Glomerular visceral epithelial cell (primary cell): ENCODE data around the gene HCN3.
"Not testable (repeated sequence)": the region's sequence is repeated elsewhere in the genome, so short reads cannot be mapped to it uniquely, and the experiment has no call there.

ENCODE experiments used
- DNase-seq: peaks from one replicate; pipeline ENCODE4 v3.0.0-alpha.2; 2016; ENCODE audit errors: extremely low spot score

Gene HCN3

DNA sequence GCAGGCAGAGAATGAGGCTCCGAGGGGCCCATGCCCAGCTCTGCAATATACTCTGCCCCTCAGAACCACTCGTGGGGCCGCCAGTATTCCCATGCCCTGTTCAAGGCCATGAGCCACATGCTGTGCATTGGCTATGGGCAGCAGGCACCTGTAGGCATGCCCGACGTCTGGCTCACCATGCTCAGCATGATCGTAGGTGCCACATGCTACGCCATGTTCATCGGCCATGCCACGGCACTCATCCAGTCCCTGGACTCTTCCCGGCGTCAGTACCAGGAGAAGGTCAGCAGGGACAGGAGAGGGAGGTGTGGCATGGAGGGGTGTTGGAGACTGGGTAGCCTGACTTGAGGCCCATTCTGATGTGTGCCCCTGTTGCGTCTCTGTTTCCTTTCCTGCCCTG, 7.2 kb downstream of the HCN3 start:
- no peak for DNase-seq

DNA sequence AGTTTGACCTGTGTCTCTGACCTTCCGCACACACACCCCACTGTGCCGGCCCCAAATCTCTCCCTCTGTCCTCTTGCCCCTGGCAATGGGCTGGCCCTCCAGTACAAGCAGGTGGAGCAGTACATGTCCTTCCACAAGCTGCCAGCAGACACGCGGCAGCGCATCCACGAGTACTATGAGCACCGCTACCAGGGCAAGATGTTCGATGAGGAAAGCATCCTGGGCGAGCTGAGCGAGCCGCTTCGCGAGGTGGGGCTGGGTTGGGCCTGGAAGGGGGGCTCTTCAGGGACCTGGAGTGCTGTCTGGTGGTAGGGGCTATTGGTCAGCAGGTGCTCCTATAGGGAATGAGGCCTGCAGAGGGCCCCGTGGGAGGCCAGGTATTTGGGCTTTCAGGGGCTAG, 7.8 kb downstream of the HCN3 start:
- no peak for DNase-seq

DNA sequence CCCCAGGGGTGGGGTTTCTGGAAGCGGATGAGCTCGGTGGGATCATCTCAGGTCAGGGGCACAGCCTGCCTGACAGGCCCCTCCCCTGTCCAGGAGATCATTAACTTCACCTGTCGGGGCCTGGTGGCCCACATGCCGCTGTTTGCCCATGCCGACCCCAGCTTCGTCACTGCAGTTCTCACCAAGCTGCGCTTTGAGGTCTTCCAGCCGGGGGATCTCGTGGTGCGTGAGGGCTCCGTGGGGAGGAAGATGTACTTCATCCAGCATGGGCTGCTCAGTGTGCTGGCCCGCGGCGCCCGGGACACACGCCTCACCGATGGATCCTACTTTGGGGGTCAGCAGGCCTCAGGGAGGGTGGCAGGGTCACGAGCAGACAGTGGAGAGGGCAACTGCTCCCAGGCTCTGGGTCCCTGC, 8.4 kb downstream of the HCN3 start:
- DNase-seq, result no peak

DNA sequence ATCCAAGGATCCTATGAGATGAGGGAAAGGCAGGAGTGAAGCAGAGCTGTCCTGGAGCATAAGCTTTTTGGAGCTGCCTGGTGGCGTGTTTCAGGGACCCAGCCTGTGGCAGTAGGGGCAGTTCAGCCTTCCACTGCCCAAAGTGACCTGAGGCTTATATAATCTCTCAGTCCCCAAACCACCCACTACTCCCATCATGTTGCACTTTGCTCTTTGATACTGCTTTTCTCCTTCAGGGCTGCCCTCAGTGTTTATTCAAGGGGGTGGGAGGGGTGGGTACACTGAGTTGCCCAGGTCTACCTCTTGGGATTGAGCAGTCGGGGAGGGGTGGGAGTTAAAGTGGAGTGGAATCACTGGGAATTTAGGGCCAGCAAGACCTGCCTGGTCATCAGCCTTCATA, 9.3 kb downstream of the HCN3 start:
- no peak for DNase-seq

DNA sequence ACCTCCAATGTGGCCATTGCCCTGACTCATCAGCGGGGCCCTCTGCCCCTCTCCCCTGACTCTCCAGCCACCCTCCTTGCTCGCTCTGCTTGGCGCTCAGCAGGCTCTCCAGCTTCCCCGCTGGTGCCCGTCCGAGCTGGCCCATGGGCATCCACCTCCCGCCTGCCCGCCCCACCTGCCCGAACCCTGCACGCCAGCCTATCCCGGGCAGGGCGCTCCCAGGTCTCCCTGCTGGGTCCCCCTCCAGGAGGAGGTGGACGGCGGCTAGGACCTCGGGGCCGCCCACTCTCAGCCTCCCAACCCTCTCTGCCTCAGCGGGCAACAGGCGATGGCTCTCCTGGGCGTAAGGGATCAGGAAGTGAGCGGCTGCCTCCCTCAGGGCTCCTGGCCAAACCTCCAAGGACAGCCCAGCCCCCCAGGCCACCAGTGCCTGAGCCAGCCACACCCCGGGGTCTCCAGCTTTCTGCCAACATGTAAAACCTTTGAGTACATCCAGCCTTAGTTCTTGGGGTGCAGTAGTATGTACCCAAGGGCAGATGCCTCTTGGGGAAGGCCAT, 10.8 kb downstream of the HCN3 start:
- DNase-seq, result no peak

DNA sequence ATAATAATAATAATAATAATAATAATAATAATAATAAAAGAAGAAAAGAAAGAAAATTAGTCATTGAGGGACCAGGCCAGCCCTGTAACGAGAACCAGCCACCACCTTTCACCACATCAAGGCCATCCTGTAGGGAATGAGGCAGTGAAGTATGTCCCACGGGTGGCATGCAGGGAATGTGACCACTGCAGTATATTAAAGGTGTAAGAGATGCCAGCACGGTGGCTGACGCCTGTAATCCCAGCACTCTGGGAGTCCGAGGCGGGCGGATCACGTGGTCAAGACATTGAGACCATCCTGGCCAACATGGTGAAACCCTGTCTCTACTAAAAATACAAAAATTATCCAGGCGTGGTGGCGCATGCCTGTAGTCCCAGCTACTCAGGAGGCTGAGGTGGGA, 13.7 kb downstream of the HCN3 start:
- not testable (repeated sequence) for DNase-seq

DNA sequence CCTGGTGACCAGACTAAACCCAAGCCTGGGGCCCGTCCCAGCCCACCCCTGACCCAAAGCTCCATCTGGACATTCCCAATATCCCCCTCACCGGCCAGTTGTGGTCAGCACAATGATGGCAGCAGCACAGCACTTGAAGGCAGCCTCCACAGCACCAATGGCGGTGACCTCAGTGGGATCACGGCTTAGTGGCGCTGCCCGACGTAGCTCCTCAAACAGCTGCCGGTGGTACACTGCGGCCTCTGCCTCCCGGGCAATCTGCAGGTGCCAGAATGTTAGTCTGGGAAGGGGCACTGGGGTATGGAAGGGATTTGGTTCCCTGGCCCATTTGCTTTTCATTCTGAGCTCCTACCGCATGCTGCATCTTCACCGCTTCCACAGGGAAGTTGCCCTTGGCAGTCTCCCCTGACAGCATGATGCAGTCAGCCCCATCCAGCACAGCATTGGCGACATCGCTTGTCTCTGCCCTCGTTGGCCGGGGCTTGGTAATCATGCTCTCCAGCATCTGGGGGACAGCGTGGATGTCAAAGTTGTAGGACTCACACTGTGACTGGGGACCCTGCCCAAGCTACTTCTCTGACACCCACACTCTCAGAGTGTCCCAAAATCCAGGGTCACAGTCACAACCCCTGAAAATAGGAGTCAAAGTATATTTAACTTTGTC, 16.0 kb downstream of the HCN3 start:
- DNase-seq, result no peak

DNA sequence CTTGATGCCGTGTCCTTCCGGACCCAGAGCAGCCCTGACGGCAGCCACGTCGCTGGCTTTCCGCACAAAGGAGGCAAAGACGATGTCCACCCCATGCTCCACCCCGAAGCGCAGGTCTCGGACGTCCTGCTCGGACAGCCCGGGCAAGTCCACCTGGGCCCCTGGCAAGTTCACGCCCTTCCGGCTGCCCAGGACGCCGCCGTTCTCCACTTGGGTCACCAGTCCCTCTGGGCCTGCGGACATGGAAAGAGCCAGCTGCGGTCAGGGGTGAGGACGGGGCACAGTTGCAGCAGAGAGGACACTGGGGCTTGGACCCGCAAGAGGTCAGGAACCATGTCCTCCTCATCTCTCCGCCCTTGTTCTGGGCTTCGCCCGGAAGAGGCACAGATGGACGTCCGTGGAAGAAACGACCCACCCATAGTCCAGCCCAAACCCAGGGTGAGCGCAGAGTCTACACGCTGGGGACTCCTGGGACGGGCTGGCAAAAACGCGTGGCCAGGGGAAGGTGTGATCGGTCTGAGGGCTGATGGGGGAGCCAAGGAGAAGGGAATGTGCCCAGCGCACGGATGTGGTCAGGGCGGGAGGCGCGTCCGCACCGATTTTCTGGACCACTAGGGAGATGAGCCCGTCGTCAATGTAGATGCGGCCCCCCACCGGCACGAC, 17.4 kb downstream of the HCN3 start:
- no peak for DNase-seq

DNA sequence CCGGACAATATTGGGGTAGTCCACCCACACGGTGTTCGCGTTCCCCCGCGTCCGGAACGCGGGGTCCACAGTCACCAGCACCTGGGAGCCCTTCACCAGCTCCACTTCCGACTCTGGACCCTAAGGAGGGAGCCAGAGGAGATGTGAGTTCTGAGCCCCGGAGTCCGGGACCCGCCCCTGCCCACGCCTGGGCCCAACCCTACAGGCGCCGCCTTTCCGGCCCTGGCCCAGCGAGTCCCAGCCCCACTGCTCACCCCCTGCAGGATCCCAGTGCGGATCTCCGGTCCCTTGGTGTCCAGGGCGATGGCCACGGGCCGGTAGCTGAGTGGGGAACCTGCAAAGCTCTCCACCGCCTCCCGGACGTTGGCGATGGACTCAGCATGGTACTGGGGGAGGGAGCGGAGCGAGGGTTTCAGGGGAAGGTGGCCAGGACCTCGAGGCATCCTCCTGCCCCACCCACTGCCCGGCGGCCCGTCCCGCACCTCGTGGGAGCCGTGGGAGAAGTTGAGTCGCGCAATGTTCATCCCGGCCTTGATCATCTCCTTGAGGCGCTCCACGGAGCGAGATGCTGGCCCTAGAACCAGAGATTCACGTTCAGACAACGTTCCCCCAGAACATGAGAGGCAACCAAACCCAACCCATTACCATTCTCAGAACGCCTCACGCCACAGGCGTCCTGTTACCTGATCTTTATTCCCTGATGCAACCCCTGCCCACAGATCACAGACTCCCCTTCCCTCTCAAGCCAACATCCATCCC, 18.1 kb downstream of the HCN3 start:
- no peak for DNase-seq

DNA sequence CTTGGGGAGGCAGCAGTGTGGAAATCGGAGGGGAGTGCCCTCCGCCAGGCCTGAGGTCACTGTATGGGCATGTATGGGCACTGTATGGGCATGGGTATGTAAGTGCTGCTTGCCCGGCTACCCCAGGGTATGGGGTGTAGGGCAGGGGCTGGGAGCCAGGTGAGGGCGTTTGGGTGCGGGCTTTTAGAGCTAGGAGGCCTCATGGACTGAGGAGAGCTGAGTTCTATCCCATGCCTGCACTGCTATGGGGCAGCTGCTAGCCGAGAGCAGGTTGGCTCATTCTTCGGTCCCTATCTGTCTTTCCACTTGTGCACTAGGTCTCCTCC, 18.6 kb downstream of the HCN3 start:
- no peak for DNase-seq

DNA sequence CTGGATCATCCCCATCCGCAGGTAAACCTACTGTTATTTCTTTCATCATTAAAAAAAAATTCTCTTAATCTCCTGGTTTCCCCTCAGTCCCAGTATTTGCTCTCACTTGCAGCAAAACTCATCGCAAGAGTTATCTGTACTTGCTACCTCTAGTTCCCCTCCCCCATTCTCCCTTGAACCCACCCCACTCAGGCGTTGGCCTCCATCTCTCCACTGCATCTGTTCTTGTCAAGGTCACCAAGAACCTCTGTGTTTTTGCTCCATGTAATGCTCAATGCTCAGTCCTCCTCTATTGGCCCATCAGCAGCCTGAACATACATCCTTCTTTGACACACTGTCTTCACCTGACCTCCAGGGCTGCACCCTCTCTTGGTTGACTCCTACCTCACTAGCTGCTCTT, 19.4 kb downstream of the HCN3 start:
- no peak for DNase-seq

DNA sequence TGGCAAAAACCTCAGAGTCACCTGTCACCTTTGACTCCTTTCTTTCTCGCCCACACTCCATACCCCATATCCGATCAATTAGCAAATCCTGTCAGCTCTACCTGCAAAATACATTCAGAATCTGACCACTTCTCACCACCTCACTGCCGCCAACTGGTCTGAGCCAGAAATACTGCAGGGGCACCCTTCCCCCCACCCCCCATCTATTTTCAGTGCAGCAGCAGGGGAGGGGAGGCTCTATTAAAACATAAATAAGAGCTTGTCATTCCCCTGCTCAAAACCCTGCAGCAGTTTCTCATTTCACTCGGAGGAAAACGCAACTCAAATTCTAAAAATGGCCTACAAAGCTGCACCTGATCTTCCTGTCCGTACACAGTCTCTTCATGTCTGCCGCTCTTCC, 20.1 kb downstream of the HCN3 start:
- no peak for DNase-seq

DNA sequence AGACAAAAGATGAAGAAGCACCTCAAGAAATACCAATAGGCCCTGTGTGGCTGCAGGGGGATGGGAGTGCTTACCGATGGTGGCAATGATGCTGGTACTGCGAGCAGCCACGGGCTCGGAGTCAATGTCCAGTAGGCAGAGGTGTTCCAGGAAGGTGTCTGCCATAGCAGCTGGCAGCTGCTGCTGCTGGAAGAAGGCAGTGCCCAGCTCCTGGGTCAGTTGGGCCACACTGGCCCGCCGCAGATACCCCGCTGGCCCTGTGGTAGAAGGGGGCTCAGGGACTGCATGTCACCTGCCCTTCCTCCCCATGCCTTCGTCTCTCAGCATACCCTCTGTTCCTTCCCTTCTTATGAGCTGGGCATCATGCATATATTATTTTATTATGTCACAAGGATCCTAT, 22.8 kb downstream of the HCN3 start:
- DNase-seq, result no peak

DNA sequence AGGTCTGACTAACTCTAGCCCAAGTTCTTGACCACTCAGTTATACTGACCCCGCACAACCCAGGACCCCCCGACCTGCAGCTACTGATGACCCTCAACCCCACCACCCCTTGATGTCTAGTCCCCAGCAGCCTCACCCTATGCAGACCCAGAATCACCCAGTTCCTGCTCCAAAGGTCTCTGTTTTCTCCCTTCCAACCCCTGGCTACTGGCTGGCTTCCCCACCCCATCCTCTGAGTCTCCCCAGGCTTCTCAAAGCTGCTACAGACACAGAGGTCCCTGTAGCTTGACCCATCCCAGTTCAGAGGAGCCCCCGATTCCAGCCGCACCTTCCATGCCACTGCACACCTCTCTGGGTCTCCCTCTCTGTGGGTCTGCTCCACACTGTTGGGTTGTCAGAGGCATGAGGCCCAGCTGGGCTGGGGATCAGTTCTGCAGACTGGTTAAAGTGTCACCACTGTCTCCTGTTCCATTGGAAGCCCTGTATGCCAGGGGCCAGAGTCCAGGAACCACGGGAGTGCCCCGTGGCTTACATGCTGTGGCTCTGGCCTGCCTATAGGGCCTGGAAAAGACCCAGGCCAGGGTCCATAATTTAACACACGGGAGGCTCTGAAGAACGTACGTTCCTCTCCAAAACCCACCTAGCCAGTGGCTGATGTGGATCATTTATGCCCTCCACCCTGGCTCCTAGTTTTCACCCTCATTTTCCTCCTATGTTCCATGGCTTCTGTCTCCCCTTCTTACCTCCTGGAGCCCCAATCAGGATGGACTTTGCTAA, 23.5 kb downstream of the HCN3 start:
- no peak for DNase-seq

DNA sequence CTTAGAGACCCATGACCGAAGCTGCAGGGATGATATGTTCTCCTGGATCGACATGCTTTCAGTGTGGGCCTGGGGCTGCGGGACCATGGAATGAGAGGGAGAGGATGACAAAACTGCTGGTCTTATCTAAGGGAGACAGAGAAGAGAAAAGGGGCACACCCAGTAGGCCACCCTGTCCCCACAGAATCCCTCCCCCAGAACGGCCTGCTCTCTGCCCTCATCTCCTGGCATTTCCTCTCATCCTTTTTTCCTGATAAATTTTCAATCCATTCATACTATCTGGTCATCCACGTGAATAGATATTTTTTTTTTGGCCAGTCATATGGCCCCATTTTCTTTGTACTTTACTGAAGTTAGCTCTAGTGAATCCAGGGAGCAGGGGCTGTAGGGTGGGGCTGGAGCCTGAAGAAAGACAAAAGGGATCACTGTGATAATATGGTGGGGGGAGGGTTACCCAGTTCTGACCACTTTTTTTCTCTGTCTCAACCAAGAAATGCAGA, 24.1 kb downstream of the HCN3 start, which contains the start of gene PKLR:
Gene PKLR, minus strand, starts transcription at position 97 of the 500 bp plus-strand sequence. Its CDS starts 43 bp downstream, at position 54.
- DNase-seq, result no peak

DNA sequence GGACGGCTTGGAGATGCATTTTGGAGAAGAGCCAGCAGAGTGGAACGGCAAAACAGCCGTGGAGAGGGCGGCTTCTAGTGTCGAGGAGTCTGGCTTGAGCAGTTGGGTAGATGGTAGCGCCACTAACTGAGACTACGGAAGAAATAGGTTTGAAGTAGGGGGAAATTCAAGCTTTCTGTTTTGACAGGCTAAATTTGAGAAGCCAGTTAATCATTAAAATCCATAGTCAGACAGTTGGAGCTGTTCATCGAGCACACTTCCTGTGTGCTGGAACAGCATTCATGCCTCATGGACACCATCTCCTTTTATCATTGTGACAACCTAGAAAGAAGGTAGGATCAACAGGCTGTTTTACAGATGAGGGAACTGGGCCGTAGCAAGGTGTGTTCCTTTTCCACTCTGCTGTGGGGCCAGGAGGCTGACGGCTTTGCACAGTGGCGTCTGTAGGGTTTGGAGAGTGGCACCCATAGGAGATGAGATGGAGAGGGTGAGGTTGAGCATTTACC, 27.3 kb downstream of the HCN3 start:
- DNase-seq, result peak; percentile 66

DNA sequence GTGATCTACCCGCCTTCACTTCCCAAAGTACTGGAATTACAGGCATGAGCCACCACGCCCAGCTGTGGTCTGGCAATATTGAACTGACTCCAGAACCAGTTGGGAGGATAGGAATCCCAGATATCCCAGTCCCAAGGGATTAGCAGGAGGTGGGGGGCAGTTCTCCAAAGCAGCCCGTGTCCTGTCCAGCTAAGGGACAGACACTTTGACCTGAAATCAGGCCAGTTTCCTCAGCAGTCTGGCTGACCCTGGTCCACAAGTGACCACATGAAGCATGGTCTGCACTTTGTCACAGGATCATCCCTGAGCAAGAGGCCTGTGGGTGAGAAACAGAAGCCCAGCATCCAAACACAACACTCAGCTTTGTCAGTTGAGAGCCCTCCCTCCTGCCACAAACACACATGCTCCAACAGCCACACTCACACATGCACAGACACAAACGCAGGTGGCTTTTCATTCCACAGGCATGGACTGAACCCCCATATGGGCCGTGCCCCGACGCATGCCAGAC, 28.7 kb downstream of the HCN3 start:
- peak; percentile 24 for DNase-seq

DNA sequence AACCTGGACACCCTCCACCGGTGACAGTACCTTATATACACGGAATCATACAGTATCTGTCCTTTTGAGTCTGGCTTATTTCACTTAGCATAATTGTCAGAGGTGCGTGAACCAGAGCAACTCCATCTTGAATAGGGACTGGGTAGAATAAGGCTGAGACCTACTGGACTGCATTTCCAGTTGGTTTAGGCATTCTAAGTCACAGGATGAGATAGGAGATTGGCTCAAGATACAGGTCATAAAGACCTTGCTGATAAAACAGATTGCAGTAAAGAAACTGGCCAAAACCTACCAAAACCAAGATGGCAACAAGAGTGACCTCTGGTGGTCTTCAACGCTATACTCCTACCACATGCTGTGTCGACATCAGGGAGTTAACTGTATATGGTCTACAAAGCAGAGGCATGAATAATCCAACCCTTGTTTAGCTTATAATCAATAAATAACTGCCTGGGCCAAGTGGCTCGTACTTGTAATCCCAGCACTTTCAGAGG, 30.0 kb downstream of the HCN3 start:
- peak; percentile 48 for DNase-seq

DNA sequence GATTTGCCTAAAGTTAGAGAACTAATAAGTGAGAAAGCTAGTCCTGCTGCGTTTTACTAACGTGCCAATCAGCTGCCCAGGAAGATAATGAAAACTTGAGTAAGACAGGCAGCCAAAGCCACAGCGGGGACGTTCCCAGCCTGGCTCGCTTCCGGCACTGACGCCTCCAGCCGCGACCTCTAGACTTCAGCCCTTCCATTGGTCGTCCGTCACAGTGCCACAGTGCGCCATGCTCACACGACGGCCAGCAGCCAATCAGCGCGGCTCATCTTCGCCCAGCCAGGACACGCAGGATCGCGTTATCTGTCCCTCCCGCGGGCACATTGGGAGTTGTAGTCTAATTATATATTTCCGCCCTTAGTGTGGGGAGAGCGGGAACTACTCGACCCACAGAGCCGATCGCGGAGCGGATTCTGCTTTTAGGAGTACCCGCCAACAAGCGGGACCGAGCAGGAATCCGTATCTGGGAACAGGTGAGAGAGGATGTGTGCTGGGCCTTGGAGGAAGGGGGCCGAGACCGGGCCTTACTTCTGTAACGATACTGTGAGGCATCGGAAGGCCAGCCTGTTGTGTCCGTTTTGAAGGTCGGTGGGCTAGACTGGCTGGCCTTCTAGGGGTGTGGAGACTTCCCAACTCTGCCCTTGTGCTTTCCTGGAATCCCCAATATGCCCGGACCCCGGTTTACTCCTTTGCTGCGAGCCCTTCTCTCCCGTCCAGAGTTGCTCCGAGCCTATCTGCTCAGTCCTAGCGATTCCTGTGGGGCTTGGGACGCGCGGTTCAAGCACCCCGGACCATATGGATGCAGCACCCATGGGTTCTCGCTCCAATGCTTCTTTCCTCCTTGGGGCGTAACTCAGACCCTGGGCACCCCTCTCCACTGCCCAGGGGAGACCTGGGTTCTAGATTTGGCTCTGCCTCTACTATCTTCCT, 31.5 kb downstream of the HCN3 start, which contains the start of gene FDPS:
Gene FDPS, plus strand, starts transcription at position 374 of the 930 bp plus-strand sequence. CDS start 924 bp downstream, outside the sequence.
- DNase-seq, result peak; percentile 99
